COR-L47 (cell line): Measurements from ENCODE around the gene HCN1.
"Not testable (repeated sequence)": the region's sequence is repeated elsewhere in the genome, so short reads cannot be mapped to it uniquely, and the experiment has no call there.

ENCODE experiments used
- DNase-seq: peaks from one replicate; lab custom pipeline; 2025; lab: John Stamatoyannopoulos, UW

The HCN1 gene

GRCh38 chr5:45414620-45415573, 281.3 kb downstream of the HCN1 start:
- DNase-seq, result no peak

- DNase-seq, result no peak
Observed at GRCh38 chr5:45411971-45412612, 284.1 kb downstream of the HCN1 start.

- no peak for DNase-seq
Observed at GRCh38 chr5:45410304-45410995, 285.7 kb downstream of the HCN1 start.

- no peak for DNase-seq
Observed at GRCh38 chr5:45408067-45408466, 288.1 kb downstream of the HCN1 start.

GRCh38 chr5:45402804-45403455, 293.2 kb downstream of the HCN1 start:
- DNase-seq, result no peak

GRCh38 chr5:45399041-45399440, 297.1 kb downstream of the HCN1 start:
- no peak for DNase-seq

- no peak for DNase-seq
Observed at GRCh38 chr5:45385321-45386058, 310.7 kb downstream of the HCN1 start.

- no peak for DNase-seq
Observed at GRCh38 chr5:45383985-45384384, 312.2 kb downstream of the HCN1 start.

GRCh38 chr5:45382583-45382982, 313.6 kb downstream of the HCN1 start:
- DNase-seq, result no peak

GRCh38 chr5:45376417-45376816, 319.8 kb downstream of the HCN1 start:
- DNase-seq, result no peak

- DNase-seq, result no peak
Observed at GRCh38 chr5:45372629-45373028, 323.6 kb downstream of the HCN1 start.

GRCh38 chr5:45371423-45371822, 324.8 kb downstream of the HCN1 start:
- not testable (repeated sequence) for DNase-seq

- no peak for DNase-seq
Observed at GRCh38 chr5:45355189-45355992, 340.8 kb downstream of the HCN1 start.

GRCh38 chr5:45336464-45336863, 359.7 kb downstream of the HCN1 start:
- DNase-seq, result no peak

- no peak for DNase-seq
Observed at GRCh38 chr5:45335978-45336377, 360.2 kb downstream of the HCN1 start.

GRCh38 chr5:45335346-45335745, 360.8 kb downstream of the HCN1 start:
- DNase-seq, result no peak

- DNase-seq, result no peak
Observed at GRCh38 chr5:45334939-45335338, 361.2 kb downstream of the HCN1 start.

GRCh38 chr5:45312627-45313026, 383.6 kb downstream of the HCN1 start:
- DNase-seq, result not testable (repeated sequence)

GRCh38 chr5:45295231-45295630, 400.9 kb downstream of the HCN1 start:
- no peak for DNase-seq

GRCh38 chr5:45288746-45289145, 407.4 kb downstream of the HCN1 start:
- DNase-seq, result no peak

GRCh38 chr5:45284436-45284835, 411.7 kb downstream of the HCN1 start:
- no peak for DNase-seq
